GM20000 (cell line): ENCODE results near the gene ELOA.
A peak's percentile ranks its signal among the peaks of the same experiment; 100 is the strongest.
"Not testable (repeated sequence)": the region's sequence is repeated elsewhere in the genome, so short reads cannot be mapped to it uniquely, and the experiment has no call there.

Experiments used
- DNase-seq: peaks from one replicate; pipeline ENCODE4 v3.0.0; 2012; ENCODE audit warnings: low spot score
- CTCF ChIP-seq: IDR thresholded peaks from 2 replicates; pipeline ENCODE4 v1.5.1; 2012; ENCODE audit warnings: mild to moderate bottlenecking, control low read depth; ENCODE audit errors: extremely low read depth, missing control alignments

ELOA gene

DNA sequence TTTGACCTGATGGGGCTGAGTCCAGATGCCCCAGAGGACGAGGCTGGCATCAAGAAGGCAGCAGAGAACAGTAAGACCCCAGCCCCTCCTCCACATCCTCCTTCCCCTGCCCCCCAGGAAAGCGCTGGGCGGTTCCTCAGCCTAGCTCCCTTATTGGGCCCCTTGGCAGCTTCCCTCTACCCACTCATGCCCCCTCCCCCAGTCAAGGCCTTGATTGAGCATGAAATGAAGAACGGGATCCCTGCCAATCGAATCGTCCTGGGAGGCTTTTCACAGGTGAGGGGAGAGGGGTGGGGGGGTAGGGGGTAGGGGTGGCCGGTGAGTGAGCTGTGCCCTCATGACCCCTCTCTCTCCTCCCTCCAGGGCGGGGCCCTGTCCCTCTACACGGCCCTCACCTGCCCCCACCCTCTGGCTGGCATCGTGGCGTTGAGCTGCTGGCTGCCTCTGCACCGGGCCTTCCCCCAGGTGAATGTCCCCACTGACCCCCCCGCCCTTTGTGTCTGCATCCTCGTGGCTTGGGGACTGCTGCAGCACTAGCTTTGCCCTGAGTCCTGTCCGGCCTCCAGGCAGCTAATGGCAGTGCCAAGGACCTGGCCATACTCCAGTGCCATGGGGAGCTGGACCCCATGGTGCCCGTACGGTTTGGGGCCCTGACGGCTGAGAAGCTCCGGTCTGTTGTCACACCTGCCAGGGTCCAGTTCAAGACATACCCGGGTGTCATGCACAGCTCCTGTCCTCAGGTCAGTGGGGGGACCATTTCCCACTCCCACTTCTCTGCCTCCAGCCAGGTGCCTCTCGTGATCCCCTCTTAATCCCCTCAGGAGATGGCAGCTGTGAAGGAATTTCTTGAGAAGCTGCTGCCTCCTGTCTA, 50.8 kb downstream of the ELOA start:
- TF ChIP-seq CTCF, result no peak
- no peak for DNase-seq

GRCh38 chr1:23794732-23795182, 51.5 kb downstream of the ELOA start:
- DNase-seq, result not testable (repeated sequence)

DNA sequence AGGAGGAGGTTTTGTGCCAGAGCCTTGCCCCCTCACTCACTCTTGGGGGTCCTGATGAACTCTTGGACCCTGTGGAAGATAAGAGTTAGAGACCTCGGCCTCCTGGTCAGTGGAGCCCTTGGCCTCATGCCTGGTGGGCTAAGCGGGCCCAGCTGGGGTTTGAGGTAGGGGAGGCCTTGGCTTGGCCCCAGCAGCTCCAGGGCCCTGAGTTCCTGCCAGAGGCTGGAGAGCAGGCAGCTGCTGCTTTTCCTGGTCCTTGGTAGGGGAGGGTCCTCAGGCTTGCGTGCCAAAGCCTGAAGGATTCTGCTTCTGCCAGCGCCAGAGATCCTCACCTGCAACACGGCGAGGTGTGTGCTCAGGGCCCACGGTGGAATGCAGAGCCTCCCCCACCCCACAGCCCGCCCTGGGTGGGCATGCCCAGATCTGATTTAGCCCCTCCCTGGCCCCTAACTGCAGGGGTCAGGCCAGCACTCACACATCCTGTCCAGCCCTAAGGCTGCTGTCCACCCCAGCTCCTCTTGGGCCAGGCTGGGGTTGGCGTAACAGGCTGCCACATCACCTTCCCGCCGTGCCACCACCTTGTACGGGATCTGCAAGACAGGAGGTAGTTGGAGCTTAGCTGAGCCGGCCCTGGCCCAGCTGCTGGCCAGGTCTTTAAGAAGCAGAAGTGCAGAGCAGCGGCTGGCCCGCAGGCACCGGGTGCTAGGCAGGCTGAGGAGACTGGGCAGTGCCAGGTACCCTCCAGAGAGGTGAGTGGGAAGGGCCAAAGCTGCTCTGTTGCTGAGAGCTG, 52.6 kb downstream of the ELOA start:
- TF ChIP-seq CTCF, result no peak
- no peak for DNase-seq

DNA sequence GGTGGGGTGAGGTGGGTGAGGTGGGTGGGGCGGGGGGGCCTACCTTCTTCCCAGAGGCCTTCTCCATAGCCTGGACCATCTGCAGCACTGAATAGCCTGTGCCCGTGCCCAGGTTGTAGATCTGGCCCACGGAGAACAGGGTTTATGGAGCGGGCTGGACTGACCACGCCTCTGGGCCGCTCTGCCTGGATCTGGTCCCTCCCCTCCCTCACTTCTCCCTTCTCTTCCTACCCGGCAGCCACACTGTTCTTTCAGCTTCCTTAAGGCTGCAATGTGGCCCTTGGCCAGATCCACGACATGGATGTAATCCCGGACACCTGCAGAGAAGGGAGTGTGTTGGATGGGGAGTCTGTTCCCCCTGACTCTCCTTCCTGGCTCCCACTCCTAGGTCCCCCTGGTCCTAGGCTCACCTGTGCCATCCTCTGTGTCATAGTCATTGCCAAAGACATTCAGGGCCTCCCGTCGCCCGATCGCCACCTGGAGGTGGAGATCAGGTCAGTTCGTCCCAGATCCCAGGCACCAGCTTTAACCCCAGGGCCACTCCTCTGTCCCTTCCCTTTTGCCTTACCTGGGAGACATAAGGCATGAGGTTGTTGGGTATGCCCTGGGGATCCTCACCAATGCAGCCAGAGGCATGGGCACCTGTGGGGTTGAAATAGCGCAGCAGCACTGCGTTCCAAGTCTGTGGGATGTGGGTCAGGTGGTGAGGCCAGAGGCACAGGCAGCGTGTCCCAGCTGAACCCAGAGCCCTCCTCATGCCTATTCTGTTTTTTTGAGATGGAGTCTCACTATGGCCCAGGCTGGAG, 53.4 kb downstream of the ELOA start:
- DNase-seq, result no peak
- TF ChIP-seq CTCF, result no peak

- TF ChIP-seq CTCF, result no peak
- no peak for DNase-seq
Measured at GRCh38 chr1:23797478-23798448, 54.5 kb downstream of the ELOA start.

GRCh38 chr1:23798662-23799142, 55.4 kb downstream of the ELOA start:
- no peak for DNase-seq
- TF ChIP-seq CTCF, result peak; percentile 12

GRCh38 chr1:23799255-23799569, 55.9 kb downstream of the ELOA start:
- no peak for TF ChIP-seq CTCF
- DNase-seq, result no peak
